Amniotic epithelial cell (primary cell): ENCODE measurements around the gene RPL13A.
A peak's percentile ranks its signal among the peaks of the same experiment; 100 is the strongest.
"Not testable (repeated sequence)": the region's sequence is repeated elsewhere in the genome, so short reads cannot be mapped to it uniquely, and the experiment has no call there.

Source experiments
- DNase-seq: peaks from one replicate; pipeline ENCODE4 v3.0.0-alpha.2; 2010; ENCODE audit warnings: low read depth

Gene RPL13A

DNA sequence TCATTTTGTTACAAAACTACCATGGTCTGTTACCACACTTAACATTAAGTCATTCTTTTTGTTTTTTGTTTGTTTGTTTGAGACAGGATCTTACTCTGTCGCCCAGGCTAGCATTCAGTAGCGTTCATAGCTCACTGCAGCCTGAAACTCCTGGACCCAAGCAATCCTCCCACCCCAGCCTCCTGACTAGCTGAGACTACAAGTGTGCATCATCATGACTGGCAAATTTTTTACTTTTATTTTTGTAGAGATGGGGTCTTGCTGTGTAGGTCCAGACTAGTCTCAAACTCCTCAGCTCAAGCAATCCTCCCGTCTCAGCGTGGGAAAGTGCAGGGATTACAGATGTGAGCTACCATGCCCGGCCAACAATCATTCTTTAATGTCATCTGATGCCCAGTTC lies 31.1 kb upstream of the RPL13A start:
- no peak for DNase-seq

- no peak for DNase-seq
Observed at GRCh38 chr19:49458567-49458903, 28.9 kb upstream of the RPL13A start.

DNA sequence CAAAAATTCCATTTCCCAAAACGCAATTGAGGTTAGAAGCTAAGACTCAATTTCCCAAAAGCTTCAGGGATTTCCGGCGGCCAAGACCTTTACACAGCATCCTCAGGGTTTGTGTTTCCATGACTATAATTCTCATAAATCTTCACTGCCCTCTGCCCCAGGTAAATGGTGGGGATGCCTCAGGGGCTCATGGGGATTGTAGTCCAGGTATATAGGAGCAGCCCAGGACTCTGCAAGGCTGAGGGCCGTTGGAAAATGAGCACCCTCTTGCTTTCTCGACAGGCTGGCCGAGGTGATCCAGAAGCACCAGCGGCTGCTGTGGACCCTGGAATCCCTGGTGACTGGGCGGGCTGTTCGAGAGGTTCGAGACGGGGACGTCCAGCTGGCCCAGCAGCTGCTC lies 28.0 kb upstream of the RPL13A start:
- DNase-seq = no peak

GRCh38 chr19:49461130-49461529 lies 26.3 kb upstream of the RPL13A start:
- DNase-seq = not testable (repeated sequence)

DNA sequence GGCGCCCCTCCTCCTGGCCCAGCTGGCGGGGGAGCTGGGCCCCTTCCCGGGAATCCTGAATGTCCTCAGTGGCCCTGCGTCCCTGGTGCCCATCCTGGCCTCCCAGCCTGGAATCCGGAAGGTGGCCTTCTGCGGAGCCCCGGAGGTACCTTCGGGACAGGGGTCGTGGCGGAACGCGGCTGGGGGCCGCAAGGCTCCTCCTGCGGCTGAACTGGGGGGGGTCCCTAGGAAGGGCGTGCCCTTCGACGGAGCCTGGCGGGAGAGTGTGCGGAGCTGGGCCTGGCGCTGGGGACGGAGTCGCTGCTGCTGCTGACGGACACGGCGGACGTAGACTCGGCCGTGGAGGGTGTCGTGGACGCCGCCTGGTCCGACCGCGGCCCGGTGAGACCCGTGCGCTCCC lies 25.8 kb upstream of the RPL13A start:
- DNase-seq = no peak

DNA sequence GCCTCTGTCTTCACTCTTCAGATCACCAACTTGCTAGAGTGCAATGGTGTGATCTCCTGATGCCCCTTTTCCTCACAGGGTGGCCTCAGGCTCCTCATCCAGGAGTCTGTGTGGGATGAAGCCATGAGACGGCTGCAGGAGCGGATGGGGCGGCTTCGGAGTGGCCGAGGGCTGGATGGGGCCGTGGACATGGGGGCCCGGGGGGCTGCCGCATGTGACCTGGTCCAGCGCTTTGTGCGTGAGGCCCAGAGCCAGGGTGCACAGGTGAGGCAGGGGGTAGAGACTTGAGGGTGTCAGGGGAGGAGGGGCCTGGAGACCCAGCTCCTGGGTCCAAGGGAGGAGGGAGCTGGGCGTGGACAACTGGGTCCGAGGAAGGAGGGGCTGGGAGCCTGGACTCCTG lies 24.9 kb upstream of the RPL13A start:
- no peak for DNase-seq

GRCh38 chr19:49463960-49464740 lies 23.3 kb upstream of the RPL13A start:
- DNase-seq = no peak

GRCh38 chr19:49465371-49465770 lies 22.0 kb upstream of the RPL13A start:
- DNase-seq = no peak

- no peak for DNase-seq
Observed at GRCh38 chr19:49468199-49468598, 19.2 kb upstream of the RPL13A start.

DNA sequence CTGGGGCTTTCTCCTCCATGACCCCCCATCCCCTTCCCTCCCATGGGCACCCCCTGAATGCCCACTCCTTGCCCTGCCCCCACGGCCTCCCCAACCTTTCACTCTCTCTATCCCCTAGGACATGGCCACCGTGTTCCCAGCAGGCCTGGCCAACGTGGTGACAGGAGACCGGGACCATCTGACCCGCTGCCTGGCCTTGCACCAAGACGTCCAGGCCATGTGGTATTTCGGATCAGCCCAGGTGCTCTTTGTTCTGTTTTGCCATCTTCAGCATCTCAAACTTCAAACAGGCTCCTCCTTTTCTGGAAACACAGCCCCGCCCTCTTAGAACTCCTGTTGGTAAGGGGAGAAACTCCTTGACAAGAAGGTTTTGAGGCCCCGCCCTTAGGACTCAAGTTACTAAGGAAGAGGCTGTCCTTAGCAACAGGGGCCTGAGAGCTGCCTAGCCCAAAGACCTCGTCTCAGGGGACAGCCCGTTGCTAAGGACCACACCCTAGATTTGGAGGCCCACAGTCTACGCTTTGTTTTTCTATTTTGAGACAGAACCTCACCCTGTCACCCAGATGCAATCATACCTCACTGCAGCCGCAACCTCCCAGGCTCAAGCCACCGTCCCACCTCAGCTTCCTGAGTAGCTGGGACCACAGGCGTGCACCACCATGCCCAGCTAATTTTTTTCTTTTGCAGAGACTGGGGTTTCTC lies 18.5 kb upstream of the RPL13A start:
- DNase-seq = no peak

- no peak for DNase-seq
Observed at GRCh38 chr19:49469828-49470614, 17.4 kb upstream of the RPL13A start.

DNA sequence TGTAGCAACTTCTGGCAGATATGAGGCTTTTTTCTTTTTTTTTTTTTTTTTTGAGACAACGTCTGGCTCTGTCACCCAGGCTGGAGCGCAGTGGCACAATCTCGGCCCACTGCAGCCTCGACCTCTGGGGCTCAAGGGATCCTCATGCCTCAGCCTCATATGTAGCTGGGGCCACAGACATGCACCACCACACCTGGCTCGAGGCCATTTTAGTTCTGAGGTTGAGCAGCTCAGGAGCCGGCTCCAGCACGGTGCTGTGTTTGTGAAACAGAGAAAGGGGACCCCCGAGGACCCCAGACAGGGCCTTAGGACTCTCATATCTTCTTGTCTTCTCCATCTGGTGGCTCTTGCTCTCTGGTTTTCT lies 16.8 kb upstream of the RPL13A start:
- no peak for DNase-seq

DNA sequence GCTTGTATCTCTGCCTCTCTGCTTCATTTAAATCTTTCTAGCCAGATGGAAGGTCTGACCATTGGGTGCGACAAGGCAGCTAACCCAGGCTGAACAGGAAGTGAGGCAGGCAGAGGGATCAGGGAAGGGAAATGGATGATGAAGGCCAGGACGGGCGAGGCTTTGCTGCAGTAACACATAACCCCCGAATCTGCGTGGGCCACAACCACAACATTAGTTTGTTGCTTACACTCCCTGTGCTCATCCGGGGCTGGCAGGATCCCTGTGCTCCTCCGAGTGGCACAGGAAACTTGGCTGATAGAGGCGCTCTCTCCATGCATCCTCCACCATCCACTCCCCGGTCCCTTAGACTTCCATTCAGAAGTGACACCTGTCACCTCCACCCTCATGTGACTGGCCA lies 14.5 kb upstream of the RPL13A start:
- DNase-seq = no peak

GRCh38 chr19:49473501-49473867 lies 13.9 kb upstream of the RPL13A start:
- DNase-seq = not testable (repeated sequence)

- DNase-seq = peak; percentile 54
Observed at GRCh38 chr19:49473868-49474541, 13.4 kb upstream of the RPL13A start, which contains the start of gene FLT3LG. Gene FLT3LG (plus strand): TSS chr19:49474215. CDS start chr19:49474640, 425 bp downstream.

DNA sequence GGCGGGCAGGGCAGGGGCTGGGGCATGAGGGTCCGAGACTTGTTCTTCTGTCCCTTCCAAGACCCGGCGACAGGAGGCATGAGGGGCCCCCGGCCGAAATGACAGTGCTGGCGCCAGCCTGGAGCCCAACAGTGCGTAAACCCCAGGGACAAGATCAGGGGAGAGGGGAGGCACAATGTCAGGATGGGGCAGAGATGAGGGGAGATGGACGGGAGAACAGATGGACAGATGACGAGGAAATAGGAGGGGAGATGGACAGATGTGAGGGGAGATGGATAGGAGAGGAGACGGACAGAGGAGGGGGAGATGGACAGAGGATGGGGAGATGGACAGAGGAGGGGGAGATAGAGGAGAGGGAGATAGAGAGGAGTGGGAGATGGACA lies 12.9 kb upstream of the RPL13A start:
- no peak for DNase-seq

DNA sequence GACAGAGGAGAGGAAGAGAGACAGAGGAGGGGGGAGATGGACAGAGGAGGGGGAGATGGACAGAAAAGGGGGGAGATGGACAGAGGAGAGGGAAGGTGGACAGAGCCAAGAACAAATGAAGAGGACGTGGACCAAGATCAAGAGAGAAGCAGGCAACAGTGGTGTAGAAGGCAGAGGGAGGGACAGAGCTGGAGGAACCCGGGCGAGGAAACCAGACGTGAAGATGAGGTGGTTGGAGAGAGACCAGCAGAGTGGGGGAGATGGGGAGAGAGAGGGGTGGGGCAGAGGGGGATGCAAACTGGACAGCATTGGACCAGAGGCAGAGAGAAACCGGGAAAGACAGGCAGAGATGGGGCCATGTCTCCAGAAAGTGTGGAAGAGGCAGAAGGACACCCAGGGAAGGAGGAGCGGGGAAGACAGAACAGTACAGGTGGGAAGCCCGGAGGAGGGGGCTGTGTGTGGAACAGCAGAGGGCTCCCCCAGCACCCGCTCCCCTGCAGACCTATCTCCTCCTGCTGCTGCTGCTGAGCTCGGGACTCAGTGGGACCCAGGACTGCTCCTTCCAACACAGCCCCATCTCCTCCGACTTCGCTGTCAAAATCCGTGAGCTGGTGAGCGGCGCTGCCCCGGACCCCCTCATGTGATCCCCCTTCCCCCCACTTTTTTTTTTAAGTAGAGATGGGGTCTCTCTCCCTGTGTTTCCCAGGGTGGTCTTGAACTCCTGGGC lies 12.1 kb upstream of the RPL13A start:
- no peak for DNase-seq

DNA sequence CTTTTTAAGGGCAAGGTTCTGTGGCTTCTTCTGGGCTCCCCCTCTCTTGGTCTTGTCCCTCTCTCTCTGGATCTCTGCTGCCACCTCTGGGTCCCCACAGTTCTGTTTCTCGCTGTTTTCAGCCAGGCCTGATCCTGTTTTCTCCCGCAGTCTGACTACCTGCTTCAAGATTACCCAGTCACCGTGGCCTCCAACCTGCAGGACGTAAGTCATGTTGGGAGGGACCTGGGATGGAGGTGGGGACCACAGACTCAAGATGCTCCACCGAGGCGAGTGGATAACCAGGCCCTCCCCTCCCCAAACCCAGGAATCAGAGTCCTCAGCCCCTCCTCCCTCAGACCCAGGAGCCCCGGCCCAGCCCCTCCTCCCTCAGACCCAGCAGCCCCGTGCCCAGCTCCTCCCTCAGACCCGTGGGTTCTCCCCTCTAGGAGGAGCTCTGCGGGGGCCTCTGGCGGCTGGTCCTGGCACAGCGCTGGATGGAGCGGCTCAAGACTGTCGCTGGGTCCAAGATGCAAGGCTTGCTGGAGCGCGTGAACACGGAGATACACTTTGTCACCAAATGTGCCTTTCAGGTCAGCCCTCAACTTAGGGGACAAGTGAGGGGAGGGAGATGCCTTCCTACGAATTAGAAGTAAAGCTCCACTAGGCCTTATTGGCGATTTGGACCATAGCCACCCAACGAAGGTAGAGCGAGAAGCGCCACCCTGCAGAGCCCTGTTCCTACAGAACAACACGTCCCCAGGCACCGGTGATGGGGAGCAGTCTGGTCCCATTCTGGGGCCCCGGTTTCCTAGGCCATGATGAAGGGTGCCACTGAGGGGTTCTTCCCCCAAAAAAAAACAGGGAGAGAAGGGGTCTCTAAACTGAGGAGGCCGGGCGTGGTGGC lies 11.2 kb upstream of the RPL13A start:
- no peak for DNase-seq

DNA sequence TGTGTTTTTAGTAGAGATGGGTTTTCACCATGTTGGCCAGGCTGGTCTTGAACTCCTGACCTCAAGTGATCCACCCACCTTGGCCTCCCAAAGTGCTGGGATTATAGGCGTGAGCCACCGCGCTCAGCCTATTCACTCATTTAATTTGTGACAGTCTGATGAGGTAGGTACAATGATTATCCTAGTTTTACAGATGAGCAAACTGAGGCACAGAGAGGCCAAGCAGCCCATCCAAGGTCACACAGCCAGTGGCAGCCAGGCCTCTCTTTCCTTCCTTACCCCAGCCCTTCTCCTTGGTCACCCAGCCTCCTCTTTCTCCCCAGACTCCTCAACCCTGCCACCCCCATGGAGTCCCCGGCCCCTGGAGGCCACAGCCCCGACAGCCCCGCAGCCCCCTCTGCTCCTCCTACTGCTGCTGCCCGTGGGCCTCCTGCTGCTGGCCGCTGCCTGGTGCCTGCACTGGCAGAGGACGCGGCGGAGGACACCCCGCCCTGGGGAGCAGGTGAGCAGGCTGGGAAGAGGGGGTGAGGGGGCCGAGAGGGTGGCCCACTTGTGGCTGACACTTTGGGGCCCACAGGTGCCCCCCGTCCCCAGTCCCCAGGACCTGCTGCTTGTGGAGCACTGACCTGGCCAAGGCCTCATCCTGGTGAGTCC lies 7.3 kb upstream of the RPL13A start:
- no peak for DNase-seq

GRCh38 chr19:49481020-49481683 lies 6.3 kb upstream of the RPL13A start:
- no peak for DNase-seq
